Duodenal mucosa (tissue), 2 donors: Measurements from ENCODE around the gene IFNAR1.
"Not testable (repeated sequence)": the region's sequence is repeated elsewhere in the genome, so short reads cannot be mapped to it uniquely, and the experiment has no call there.

Source experiments
- H3K27ac ChIP-seq: one replicate; pipeline ENCODE4 v1.7.0; 2013; ENCODE audit warnings: low read depth, low read length
- H3K27me3 ChIP-seq, 2 donors: one replicate each; pipeline ENCODE4 v1.7.0; 2013; ENCODE audit warnings: low read length in 2 of 2, control low read depth in 1 of 2; ENCODE audit not compliant: insufficient read depth in 2 of 2, control insufficient read depth in 1 of 2
- H3K36me3 ChIP-seq, 2 donors: one replicate each; pipeline ENCODE4 v1.7.0; 2013; ENCODE audit warnings: low read length in 2 of 2, control low read depth in 1 of 2; ENCODE audit not compliant: insufficient read depth in 2 of 2, control insufficient read depth in 1 of 2
- H3K4me1 ChIP-seq, 2 donors: one replicate each; pipeline ENCODE4 v1.7.0; 2013; ENCODE audit warnings: low read length in 2 of 2, control low read depth in 1 of 2; ENCODE audit not compliant: insufficient read depth in 2 of 2, control insufficient read depth in 1 of 2
- H3K4me3 ChIP-seq, 2 donors: one replicate each; pipeline ENCODE4 v1.7.0; 2013; ENCODE audit warnings: low read length in 2 of 2, low read depth in 1 of 2
- H3K9ac ChIP-seq, 2 donors: one replicate each; pipeline ENCODE4 v1.7.0; 2013; ENCODE audit warnings: low read length in 2 of 2, low read depth in 1 of 2
- H3K9me3 ChIP-seq, 2 donors: one replicate each; pipeline ENCODE4 v1.7.0; 2013; ENCODE audit warnings: low read length in 2 of 2, control low read depth in 1 of 2; ENCODE audit not compliant: control insufficient read depth in 1 of 2

The IFNAR1 gene

DNA sequence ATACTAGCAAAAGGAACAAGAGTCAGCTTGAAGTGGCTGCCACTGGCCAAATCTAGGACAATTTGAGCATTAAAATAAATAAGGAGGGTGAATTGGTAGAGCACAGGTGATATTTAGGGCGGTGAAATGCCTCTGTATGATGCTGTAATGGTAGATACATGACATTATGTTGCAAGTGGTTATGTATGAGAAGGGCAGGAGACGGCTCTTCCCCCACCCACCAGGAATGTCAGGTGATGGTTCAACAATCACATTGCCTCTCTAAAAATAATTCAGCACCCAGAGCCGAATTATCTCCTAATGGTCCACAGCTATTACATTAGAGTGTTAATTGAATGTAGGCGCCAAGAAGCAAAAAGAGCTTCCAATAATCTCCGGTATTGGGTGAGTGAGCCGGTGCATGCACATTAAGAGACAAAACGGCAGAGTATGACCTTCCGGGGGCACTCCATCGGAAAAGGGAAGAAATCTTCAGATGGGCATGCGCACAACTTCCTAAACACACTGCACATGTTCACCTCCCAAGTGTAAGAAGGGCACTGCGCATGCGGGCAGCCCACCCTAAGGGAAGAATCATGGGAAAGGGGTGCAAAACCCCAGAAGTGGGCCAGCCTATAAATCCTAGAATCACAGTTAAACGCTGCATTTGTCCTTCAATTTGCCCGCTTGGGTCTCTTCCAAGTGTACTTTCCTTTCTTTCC, 6.8 kb upstream of the IFNAR1 start:
- Histone ChIP-seq H3K9ac (no peak overlapping the region), H3K4me3 (no peak overlapping the region), H3K36me3 (no peaks in the 10 kb centered on the region), H3K27ac (no peak overlapping the region), H3K4me1 (no peaks in the 10 kb centered on the region), H3K27me3 (no peaks in the 10 kb centered on the region), H3K9me3 (no peaks in the 10 kb centered on the region)

DNA sequence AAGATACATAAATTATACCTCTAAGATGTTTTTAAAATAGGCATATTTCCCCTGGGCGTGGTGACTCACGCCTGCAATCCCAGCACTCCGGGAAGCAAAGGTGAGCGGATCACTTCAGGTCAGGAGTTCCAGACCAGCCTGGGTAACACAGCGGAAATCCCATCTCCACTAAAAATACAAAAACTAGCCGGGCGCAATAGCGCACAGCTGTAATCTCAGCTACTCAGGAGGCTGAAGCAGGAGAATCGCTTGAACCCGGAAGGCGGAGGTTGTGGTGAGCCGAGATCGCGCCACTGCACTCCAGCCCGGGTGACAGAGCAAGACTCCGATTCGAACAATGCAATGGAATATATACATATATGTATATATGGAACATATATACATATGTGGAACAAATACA, 3.8 kb upstream of the IFNAR1 start:
- not testable (repeated sequence) for H3K9ac ChIP-seq, H3K36me3 ChIP-seq, H3K4me3 ChIP-seq, H3K4me1 ChIP-seq, H3K27ac ChIP-seq, H3K27me3 ChIP-seq, H3K9me3 ChIP-seq

DNA sequence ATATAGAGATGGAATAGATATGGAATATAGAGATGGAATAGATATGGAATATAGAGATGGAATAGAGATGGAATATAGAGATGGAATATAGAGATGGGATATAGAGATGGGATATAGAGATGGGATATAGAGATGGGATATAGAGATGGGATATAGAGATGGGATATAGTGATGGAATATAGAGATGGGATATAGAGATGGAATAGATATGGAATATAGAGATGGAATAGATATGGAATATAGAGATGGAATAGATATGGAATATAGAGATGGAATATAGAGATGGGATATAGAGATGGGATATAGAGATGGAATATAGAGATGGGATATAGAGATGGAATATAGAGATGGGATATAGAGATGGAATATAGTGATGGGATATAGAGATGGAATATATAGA, 1.2 kb upstream of the IFNAR1 start:
- not testable (repeated sequence) for H3K9me3 ChIP-seq, H3K36me3 ChIP-seq, H3K27me3 ChIP-seq, H3K27ac ChIP-seq
- Histone ChIP-seq H3K9ac (peak overlapping the region in 1 of 2 donors; percentile 95), H3K4me3 (peak overlapping the region; percentile 93 to 98), H3K4me1 (peaks cover 14 to 20% of the 10 kb centered on the region in 2 donors)

DNA sequence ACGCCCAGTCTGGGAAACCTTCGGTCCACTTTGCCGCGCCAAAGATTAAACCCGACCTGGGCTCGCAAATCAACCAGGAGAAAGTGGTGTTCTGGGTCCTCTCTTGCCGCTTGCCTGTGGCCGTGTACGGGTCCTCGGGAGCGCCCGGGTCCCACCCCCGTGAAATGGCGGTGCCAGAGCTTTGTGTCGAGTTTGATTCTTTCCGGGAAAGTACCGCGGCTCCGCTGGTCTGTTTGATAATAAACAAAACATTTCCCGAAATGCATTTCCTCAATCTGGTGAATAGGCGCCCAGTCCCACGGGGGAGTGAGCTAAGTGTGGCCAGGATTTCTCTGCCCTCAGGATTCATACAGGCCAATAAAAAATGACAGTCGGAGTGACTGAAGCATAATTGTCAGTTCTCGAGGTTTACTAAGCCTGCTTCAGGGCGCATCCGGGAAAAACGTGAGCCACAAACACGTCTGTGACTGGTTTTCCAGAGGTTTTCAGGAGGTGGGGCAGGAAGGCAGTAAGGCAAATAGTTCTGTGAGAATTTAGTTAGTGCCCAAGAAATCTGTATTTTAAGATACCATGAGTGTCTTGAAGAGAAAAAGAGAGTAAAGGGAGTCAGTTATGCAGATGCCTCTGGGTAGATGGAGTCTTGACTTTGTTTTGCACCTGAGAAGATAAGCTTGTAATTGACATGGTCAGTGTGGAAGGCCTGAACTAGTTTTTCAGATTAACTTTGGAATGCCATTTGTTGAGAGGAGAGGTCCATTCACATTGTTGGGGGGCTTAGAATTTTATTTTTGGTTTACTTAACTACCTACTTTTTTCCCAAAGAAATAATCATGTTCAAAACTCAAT, 675 bp downstream of the IFNAR1 start:
- Histone ChIP-seq H3K27ac (peak overlapping the region; percentile 100), H3K27me3 (no peaks in the 10 kb centered on the region), H3K4me1 (peaks cover 14 to 27% of the 10 kb centered on the region in 2 donors), H3K9me3 (no peaks in the 10 kb centered on the region), H3K4me3 (peak overlapping the region; percentile 93 to 98), H3K36me3 (peaks cover 0 to 2% of the 10 kb centered on the region in 2 donors), H3K9ac (peak overlapping the region; percentile 96 to 98)

DNA sequence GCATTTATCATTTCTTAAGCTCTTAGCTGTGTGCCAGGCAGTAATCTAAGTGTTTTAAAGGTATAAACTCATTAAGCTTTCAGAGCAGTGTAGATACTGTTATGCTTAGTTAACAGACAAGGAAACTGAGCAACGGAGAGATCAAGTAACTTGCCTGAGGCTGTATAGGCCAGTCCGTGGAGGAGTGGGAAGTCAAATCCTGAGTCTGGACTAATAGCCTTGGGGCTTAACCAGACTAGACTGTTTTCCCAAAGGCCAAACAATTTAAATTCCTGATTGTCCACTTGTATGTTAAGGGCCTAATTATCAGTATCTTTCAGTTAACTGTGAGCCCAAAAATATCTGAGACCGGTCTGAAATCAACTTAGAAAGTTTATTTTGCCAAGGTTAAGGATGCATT, 2.6 kb downstream of the IFNAR1 start:
- no peak overlapping the region for H3K4me3 ChIP-seq
- H3K4me1 ChIP-seq: peaks cover 14 to 37% of the 10 kb centered on the region in 2 donors
- no peak overlapping the region for H3K9ac ChIP-seq
- H3K9me3 ChIP-seq: no peaks in the 10 kb centered on the region
- H3K36me3 ChIP-seq: peaks cover 3 to 17% of the 10 kb centered on the region in 2 donors
- no peak overlapping the region for H3K27ac ChIP-seq
- no peaks in the 10 kb centered on the region for H3K27me3 ChIP-seq

DNA sequence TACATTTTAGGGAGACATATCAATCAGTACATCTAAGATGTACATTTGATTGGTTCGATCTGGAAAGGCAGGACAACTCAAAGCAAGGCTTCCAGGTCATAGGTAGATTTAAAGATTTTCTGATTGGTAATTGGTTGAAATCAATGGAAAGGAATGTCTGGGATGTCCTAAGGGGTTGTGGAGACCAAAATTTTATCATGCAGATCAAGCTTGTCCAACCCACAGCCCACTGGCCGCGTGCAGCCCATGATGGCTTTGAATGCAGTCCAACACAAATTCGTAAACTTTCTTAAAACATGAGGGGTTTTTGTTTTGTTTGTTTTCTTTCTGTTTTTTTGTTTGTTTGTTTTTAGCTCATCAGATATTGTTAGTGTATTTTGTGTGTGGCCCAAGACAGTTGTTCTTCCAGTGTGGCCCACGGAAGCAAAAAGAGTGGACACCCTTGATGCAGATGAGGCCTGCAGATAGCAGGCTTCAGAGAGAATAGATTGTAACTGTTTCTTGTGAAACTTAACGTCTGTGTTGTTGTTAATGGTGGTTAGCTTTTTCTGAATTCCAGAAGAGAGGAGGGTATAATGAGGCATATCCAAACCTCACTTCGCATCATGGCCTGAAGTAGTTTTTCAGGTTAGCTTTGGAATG, 3.1 kb downstream of the IFNAR1 start:
- Histone ChIP-seq H3K27me3 (no peaks in the 10 kb centered on the region), H3K4me3 (no peak overlapping the region), H3K9ac (no peak overlapping the region), H3K9me3 (peaks cover under 1 to 2% of the 10 kb centered on the region in 2 donors), H3K36me3 (peaks cover 3 to 17% of the 10 kb centered on the region in 2 donors), H3K4me1 (peaks cover 14 to 37% of the 10 kb centered on the region in 2 donors), H3K27ac (no peak overlapping the region)

DNA sequence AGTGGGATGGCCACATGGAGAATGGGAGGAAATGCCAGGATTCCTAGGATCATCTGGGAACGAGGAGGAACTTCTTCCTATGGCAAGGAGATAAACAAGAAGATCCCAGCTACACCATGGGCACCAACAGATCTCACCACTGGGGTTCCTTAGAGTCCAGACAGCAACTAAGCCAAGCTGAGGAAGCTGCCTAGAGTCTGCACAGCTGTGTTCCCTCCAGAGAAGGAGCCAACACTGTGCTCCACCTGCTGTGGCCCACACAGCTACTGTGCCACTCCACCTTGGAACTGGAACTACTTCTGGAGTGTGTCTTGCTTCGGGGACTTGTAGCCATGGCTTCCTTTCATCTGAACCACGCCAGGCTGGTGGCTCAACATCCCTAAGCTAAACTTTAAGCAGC, 6.0 kb downstream of the IFNAR1 start:
- Histone ChIP-seq H3K27me3 (no peaks in the 10 kb centered on the region), H3K27ac (no peak overlapping the region), H3K4me1 (peaks cover 13 to 35% of the 10 kb centered on the region in 2 donors), H3K9ac (no peak overlapping the region), H3K36me3 (peaks cover 7 to 17% of the 10 kb centered on the region in 2 donors), H3K4me3 (no peak overlapping the region), H3K9me3 (peaks cover 5 to 6% of the 10 kb centered on the region in 2 donors)

DNA sequence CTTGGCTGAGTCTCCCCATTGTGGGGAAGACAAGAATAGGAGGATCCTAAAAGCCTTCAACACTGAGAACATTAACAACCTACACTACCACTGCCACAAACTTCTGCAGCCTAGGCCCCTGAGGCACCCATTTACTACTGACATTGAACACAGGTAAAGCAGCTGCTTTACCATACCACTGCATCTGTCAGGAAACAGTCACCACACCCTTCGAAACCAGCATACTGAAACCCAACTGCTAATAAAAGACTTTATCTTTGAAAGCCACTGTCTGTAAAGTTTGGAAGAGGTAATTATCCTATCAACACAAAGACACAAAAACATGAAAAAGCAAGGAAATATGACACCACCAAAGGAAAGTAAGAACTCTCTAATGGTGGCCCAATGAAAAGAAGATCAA, 7.4 kb downstream of the IFNAR1 start:
- Histone ChIP-seq H3K4me3 (no peak overlapping the region), H3K9me3 (peaks cover 5 to 6% of the 10 kb centered on the region in 2 donors), H3K9ac (no peak overlapping the region)

DNA sequence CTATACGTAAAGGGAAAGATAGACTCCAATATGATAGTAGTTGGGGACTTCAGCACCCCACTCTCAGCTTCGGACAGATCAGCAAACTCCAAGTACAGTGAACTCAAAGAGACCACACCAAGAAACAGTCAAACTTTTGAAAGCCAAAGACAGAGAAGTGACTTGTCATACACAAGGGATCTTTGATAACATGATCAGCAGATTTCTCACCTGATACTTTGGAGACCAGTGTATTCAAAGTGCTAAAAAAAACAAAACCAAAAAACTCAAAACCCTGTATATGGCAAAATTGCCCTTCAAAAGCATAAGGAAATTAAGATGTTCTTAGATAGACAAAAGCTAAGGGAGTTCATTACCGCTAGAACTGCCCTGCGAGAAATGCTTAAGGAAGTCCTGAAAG, 9.4 kb downstream of the IFNAR1 start:
- H3K27me3 ChIP-seq: no peaks in the 10 kb centered on the region
- H3K9me3 ChIP-seq: peaks cover 5 to 6% of the 10 kb centered on the region in 2 donors
- H3K9ac ChIP-seq: no peak overlapping the region
- H3K4me1 ChIP-seq: peaks cover 0 to 17% of the 10 kb centered on the region in 2 donors
- H3K36me3 ChIP-seq: peaks cover 7 to 23% of the 10 kb centered on the region in 2 donors
- H3K27ac ChIP-seq: no peak overlapping the region
- H3K4me3 ChIP-seq: no peak overlapping the region

More for the DNA sequence above, 7.4 kb downstream of the IFNAR1 start:
- H3K27ac ChIP-seq: no peak overlapping the region
- H3K4me1 ChIP-seq: peaks cover 0 to 21% of the 10 kb centered on the region in 2 donors
- H3K27me3 ChIP-seq: no peaks in the 10 kb centered on the region
- peaks cover 7 to 20% of the 10 kb centered on the region in 2 donors for H3K36me3 ChIP-seq

DNA sequence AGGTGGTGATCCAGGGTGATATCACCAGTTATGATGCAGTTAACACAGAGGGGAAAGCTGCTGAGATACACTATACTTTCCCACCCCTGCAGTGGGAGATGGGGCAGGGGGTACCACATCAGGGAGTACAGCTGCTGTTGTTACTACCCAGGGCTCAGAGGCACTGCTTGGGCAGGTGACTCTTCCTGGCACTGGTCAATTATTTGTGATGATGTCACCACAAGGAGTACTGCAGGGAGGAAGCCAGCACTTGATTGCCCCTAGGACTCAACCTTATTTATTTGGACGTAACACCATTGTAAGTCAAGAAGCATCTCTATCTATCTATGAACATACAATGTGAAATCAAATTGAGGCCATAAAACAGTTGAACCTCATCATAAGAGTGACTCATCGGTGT, 10.1 kb downstream of the IFNAR1 start:
- no peak overlapping the region for H3K4me3 ChIP-seq
- no peaks in the 10 kb centered on the region for H3K27me3 ChIP-seq
- peaks cover 5 to 6% of the 10 kb centered on the region in 2 donors for H3K9me3 ChIP-seq
- H3K9ac ChIP-seq: no peak overlapping the region
- peaks cover 7 to 23% of the 10 kb centered on the region in 2 donors for H3K36me3 ChIP-seq
- H3K27ac ChIP-seq: no peak overlapping the region
- peaks cover 0 to 14% of the 10 kb centered on the region in 2 donors for H3K4me1 ChIP-seq
